ENCODE measurements around the gene POLE4. TPM values are rescaled to one million over a fixed set of nuclear protein-coding genes. Genes with fewer than 3 reads are reported as not detected.

POLE4 gene
- total and polyA plus RNA-seq, 9 of the 15 experiments (the other 6 are each of a cell fraction or from before 2014, with no cell fraction given) = 25.7 to 73.7 (median 57.3) TPM

DNA sequence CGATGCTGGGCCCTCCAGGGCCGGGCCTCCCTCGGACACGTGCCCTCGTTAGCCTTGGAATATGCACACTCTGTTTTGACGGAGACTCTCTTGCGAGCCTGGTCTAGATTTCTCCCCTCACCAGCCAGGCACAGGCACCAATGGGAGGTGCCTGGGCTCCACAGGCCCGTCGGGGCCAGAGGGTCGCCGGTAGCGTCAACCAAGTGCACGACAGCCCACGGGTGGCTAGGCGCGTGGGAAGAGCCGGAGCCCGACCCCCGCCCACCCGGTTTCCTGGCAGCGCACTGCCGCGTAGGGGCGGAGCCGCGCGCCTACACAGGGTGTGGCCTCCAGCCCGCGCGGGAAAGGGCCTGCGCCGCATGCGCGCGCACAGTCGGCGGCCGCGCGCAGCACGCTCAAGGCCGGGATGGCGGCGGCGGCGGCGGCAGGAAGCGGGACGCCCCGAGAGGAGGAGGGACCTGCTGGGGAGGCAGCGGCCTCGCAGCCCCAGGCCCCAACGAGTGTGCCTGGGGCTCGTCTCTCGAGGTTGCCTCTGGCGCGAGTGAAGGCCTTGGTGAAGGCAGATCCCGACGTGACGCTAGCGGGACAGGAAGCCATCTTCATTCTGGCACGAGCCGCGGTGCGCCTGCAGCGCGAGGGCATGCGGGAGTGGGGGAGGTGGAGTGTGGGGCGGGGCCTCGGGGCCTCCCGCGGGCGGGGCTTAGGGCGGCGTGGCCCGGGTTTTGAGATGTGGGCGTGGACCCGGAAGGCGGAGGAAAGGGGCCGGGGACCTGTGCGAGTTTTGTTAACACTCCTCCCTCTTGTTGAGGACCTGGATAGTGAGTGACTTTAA lies at the start of gene POLE4 (continued):
- TF ChIP-seq, protein P1, sequence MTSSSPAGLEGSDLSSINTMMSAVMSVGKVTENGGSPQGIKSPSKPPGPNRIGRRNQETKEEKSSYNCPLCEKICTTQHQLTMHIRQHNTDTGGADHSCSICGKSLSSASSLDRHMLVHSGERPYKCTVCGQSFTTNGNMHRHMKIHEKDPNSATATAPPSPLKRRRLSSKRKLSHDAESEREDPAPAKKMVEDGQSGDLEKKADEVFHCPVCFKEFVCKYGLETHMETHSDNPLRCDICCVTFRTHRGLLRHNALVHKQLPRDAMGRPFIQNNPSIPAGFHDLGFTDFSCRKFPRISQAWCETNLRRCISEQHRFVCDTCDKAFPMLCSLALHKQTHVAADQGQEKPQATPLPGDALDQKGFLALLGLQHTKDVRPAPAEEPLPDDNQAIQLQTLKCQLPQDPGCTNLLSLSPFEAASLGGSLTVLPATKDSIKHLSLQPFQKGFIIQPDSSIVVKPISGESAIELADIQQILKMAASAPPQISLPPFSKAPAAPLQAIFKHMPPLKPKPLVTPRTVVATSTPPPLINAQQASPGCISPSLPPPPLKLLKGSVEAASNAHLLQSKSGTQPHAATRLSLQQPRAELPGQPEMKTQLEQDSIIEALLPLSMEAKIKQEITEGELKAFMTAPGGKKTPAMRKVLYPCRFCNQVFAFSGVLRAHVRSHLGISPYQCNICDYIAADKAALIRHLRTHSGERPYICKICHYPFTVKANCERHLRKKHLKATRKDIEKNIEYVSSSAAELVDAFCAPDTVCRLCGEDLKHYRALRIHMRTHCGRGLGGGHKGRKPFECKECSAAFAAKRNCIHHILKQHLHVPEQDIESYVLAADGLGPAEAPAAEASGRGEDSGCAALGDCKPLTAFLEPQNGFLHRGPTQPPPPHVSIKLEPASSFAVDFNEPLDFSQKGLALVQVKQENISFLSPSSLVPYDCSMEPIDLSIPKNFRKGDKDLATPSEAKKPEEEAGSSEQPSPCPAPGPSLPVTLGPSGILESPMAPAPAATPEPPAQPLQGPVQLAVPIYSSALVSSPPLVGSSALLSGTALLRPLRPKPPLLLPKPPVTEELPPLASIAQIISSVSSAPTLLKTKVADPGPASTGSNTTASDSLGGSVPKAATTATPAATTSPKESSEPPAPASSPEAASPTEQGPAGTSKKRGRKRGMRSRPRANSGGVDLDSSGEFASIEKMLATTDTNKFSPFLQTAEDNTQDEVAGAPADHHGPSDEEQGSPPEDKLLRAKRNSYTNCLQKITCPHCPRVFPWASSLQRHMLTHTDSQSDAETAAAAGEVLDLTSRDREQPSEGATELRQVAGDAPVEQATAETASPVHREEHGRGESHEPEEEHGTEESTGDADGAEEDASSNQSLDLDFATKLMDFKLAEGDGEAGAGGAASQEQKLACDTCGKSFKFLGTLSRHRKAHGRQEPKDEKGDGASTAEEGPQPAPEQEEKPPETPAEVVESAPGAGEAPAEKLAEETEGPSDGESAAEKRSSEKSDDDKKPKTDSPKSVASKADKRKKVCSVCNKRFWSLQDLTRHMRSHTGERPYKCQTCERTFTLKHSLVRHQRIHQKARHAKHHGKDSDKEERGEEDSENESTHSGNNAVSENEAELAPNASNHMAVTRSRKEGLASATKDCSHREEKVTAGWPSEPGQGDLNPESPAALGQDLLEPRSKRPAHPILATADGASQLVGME (CRISPR knock-in tag; IDR thresholded peaks at IDR 0.05) = peak; percentile 1; the same call in 1 of the 2 replicates
- TF ChIP-seq, protein P2, sequence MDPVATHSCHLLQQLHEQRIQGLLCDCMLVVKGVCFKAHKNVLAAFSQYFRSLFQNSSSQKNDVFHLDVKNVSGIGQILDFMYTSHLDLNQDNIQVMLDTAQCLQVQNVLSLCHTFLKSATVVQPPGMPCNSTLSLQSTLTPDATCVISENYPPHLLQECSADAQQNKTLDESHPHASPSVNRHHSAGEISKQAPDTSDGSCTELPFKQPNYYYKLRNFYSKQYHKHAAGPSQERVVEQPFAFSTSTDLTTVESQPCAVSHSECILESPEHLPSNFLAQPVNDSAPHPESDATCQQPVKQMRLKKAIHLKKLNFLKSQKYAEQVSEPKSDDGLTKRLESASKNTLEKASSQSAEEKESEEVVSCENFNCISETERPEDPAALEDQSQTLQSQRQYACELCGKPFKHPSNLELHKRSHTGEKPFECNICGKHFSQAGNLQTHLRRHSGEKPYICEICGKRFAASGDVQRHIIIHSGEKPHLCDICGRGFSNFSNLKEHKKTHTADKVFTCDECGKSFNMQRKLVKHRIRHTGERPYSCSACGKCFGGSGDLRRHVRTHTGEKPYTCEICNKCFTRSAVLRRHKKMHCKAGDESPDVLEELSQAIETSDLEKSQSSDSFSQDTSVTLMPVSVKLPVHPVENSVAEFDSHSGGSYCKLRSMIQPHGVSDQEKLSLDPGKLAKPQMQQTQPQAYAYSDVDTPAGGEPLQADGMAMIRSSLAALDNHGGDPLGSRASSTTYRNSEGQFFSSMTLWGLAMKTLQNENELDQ (CRISPR knock-in tag; IDR thresholded peaks at IDR 0.05; ENCODE audit: borderline replicate concordance) = no peak
- no peak for TF ChIP-seq THRAP3 (IDR thresholded peaks at IDR 0.05; ENCODE audit: borderline replicate concordance)
- TF ChIP-seq, protein P3, sequence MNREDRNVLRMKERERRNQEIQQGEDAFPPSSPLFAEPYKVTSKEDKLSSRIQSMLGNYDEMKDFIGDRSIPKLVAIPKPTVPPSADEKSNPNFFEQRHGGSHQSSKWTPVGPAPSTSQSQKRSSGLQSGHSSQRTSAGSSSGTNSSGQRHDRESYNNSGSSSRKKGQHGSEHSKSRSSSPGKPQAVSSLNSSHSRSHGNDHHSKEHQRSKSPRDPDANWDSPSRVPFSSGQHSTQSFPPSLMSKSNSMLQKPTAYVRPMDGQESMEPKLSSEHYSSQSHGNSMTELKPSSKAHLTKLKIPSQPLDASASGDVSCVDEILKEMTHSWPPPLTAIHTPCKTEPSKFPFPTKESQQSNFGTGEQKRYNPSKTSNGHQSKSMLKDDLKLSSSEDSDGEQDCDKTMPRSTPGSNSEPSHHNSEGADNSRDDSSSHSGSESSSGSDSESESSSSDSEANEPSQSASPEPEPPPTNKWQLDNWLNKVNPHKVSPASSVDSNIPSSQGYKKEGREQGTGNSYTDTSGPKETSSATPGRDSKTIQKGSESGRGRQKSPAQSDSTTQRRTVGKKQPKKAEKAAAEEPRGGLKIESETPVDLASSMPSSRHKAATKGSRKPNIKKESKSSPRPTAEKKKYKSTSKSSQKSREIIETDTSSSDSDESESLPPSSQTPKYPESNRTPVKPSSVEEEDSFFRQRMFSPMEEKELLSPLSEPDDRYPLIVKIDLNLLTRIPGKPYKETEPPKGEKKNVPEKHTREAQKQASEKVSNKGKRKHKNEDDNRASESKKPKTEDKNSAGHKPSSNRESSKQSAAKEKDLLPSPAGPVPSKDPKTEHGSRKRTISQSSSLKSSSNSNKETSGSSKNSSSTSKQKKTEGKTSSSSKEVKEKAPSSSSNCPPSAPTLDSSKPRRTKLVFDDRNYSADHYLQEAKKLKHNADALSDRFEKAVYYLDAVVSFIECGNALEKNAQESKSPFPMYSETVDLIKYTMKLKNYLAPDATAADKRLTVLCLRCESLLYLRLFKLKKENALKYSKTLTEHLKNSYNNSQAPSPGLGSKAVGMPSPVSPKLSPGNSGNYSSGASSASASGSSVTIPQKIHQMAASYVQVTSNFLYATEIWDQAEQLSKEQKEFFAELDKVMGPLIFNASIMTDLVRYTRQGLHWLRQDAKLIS (CRISPR knock-in tag; IDR thresholded peaks at IDR 0.05) = peak; percentile 98
- no peak for TF ChIP-seq NR2C1 (IDR thresholded peaks at IDR 0.05)
- 0 out of 2 replicates have a peak, but pooled peaks have one; percentile 4 for TF ChIP-seq NR2C1 (tag; IDR thresholded peaks at IDR 0.05)

Measured in K562 (cell line).